ENCODE results near the gene SEC14L2. TPM values are rescaled to one million over a fixed set of nuclear protein-coding genes. Genes with fewer than 3 reads are reported as not detected.

SEC14L2 gene
- total and polyA plus RNA-seq, 2 of the 8 experiments (the other 6 are each of a cell fraction or from before 2014, with no cell fraction given) = 2.8 to 3.2 TPM

GRCh38 chr22:30390974-30391691 is 5.7 kb upstream of the SEC14L2 start (continued):
- TF ChIP-seq KDM5A (IDR thresholded peaks at IDR 0.05; ENCODE audit: low read length) (no peak), KDM1A (IDR thresholded peaks at IDR 0.05; ENCODE audit: borderline replicate concordance, low read length) (0 out of 2 replicates have a peak, but pooled peaks have one; percentile 43), RAD21 (IDR thresholded peaks at IDR 0.05 in 1 of 2, conservative IDR thresholded peaks at IDR 0.05 in 1 of 2; ENCODE audit: low read depth in 2 of 2, low read length in 2 of 2) (peak; percentile 76 to 83), CBX5 (IDR thresholded peaks at IDR 0.05; ENCODE audit: low read depth, low read length) (no peak), CREB1 (IDR thresholded peaks at IDR 0.05) (0 out of 2 replicates have a peak, but pooled peaks have one; percentile 12), TEAD4 (IDR thresholded peaks at IDR 0.05; ENCODE audit: low read depth, low read length) (peak; percentile 80)
